GM21723 (cell line): ENCODE data around the gene OR10A6.

Experiments
- ATAC-seq: cut with Tn5 transposase; IDR thresholded peaks from one replicate; pipeline ENCODE4 v1.9.1; 2021; ENCODE audit warnings: mild to moderate bottlenecking, moderate library complexity; ENCODE audit not compliant: unreplicated experiment

Gene OR10A6, protein sequence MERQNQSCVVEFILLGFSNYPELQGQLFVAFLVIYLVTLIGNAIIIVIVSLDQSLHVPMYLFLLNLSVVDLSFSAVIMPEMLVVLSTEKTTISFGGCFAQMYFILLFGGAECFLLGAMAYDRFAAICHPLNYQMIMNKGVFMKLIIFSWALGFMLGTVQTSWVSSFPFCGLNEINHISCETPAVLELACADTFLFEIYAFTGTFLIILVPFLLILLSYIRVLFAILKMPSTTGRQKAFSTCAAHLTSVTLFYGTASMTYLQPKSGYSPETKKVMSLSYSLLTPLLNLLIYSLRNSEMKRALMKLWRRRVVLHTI

DNA sequence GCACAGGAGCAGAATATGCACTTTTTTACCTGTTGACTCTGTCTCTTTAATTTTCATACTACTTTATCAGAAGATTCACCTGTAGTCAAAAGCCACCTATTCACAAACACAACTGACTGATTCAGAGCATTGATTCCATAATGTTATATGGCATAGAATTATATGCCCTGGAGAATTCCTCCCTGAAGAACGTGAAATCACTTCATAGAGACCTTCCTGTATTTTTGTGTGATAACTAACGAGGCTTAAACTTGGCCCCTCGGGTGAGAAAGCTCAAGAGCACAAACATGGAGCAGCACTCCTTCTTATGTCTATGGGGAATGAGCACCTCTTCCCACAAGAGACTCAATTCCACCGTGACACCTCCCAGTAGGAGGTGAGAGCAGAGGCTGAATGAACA is at the start of gene OR10A6:
Gene OR10A6, minus strand, starts transcription at position 101 of the 400 bp plus-strand sequence. CDS start 2,606 bp downstream, outside the sequence.
- no peak for ATAC-seq

DNA sequence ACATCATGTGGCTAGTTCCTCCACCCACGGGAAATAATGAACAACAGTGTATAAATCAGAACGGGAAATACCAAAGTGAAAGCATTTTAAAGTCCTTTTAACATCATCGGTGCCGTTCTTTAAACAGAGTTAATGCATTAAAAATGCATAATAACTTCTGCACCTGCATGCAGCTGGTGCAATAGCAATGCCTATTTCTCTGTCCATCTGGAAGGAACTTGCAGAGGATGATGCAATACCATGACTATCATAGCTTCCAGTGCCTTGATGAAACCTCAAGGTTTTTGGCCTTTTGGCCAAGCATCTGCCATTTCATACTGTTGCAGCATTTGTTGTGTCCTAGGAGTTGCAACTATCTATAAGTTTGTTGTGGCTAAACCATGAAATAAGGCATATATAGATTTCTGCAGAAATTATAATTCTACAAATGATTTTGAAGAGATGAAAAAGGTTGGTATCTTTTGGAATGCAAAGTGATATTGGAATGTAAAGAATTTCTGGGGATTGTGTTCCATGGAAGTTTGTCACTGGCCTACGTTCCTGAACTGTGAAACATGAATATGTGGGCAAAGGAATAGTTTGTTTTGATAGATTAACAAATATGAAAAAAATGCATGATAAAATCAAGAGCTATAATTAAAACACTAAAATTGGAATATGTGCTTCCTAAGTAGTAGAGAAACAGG is 46.3 kb upstream of the OR10A6 start:
- ATAC-seq, result no peak

DNA sequence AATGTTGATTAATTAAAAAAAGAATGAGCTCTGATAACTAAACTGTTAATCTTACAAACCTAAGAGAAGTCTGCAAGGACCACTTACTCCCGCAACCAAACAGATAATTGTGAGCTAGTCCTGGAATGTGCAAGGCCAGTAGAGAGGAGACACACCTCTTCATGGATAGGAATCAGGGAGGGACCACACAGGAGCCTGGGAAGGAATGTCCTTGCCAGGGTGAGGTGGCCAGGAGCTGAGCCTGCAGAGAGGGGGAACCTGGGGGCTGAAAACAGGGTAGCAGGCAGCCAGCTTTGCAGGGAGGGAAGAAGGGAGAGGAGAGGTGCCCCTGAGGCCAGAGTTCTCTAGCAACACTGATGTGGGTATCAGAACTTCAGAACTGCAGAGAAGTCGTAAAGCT is 43.6 kb upstream of the OR10A6 start:
- ATAC-seq, result no peak

DNA sequence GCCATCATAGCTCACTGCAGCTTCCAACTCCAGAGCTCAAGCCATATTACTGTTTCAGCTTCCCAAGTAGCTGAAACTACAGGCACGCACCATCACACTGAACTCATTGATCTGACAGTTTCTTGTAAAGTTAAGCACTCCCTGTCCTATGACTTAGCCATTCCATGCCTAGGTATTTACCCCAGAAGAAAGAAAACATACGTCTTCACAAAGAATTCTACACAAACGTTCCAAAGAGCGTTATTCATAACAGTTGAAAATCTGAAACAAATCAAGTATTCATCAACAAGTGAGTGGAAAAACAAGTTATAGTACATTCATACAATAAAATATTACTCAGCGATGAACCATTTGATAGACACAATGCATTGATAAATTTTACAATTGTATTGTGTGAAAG is 41.9 kb upstream of the OR10A6 start:
- no peak for ATAC-seq

DNA sequence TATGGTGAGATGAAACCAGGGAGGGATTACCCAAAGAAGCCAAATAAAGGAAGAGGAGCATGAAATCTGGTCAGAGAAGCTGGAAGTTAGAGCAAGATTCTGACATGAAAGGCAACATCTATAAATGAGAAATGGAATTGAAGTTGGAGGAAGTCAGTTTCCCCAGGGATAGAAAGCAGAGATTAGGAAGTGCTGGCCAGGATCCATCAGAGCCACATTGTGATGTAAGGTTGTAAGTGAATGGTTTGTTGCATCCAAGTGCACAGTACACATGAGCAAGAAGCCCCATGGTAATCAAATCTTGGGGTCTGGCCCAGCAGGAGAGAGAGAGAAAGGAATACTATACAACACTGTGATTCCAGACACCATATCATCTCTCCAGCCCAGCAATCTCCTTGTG is 40.8 kb upstream of the OR10A6 start:
- ATAC-seq, result no peak

DNA sequence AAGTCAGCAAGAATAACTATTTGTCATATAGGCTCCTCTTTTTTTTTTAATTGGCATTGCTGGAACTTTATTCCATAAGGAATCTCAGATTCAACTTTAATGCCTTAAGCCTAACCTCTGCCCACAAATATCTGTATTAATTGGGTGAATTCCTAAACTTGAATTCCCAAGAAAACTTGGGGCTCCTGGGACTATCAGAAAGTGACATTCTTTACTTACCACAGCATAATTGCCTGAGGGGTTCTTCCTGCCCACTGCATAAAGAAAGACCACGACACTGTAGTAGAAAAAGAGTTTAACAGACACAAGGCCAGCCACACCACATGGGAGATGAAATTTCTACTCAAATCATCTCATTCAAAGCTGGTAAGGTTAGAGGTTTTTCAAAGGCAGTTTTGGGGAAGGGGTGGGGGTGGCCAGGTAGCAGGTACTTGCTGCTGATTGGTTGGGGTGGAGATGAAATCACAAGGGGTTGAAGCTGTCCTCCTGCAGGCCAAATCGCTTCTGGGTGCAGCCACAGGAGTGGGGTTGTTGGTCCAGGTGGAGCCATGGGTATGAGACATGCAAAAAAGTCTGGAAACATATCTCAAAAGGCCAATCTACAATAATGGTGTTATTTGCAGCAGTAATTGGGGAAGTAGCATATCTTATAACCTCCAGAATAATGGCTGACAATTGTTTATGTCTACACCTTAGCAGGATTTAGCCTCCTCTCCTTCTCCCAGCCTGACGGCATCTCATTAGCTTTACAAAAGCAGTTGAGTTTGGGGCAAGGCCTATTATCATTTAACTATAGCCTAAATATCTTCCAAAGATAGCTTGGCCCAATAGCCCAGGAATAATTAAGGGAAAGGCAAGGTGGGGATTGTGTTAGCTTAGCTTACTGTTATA is 38.9 kb upstream of the OR10A6 start:
- ATAC-seq, result no peak

DNA sequence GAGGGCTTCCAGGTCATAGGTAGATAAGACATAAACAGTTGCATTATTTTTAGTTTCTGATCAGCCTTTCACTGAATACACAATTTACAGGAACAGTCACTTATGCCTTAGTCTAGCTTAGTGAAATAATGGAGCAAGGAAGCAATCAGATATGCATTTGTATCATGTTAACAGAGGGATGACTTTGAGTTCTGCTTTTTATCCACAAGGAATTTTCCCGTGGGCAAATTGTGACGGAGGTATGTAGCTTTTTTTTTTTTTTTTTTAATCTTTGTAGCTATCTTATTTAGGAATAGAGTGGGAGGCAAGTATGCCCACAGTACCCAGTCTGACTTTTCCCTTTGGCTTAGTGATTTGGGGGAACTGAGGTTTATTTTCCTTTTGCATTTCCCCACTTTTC is 37.6 kb upstream of the OR10A6 start:
- no peak for ATAC-seq

DNA sequence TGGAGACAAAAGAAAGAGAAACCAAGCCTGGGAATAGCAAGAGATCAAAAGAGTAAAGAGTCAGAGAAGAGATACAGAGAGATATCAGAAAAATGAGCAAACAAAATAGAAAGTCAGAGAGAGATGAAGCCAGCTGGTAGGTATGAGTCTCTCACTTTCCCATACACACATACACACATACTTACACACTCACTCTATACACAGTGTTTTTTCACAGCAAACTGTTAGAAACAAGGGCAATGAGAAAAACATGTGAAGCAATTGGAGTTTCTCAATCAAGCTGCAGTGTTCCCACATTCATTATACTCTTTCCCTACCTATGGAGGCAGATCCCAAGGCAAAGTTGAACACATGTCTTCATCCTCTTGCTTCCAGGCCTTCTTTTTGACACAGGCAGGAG is 36.8 kb upstream of the OR10A6 start:
- no peak for ATAC-seq

DNA sequence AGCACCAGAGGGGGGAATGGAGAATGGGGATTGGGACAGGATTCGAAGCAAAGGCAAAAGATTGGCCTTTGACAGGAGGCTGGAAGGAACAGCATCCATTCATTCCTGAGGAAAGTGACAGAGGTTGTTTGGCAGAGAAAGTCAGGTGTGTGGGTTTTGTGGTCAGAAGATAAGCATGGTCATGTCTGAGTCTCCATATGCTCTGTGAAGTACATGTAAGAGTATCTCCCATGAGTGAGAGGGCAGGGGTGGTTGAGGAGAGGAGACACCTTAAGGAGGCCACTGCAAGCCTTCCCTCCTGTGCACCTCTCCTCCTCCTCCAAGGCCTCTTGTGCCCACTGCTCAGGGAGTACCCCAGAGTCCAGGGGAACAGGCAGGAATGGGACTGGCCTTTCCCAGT is 36.0 kb upstream of the OR10A6 start:
- ATAC-seq, result no peak

DNA sequence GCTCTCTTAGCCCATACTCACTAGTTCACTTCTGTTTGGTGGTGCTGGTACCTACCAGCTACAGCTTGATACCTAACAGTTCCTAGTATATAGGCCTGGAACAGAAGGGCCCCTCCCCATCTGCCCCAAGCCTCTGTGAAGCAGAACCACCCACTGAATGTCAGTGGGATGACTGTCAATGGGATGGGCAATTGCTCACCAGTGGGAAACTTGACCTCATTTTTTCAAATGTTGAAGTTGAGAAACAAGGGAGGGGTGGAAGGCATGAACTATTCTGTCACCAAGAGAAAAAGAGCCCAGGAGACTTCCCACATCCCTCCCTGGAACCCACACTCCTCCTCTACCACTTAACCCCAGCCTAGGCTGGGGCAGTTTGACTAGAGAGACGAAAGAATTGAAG is 34.3 kb upstream of the OR10A6 start, which contains the start of gene NLRP10:
Gene NLRP10, minus strand, starts transcription at position 62 of the 400 bp plus-strand sequence. CDS start 1,952 bp downstream, outside the sequence.
- no peak for ATAC-seq

DNA sequence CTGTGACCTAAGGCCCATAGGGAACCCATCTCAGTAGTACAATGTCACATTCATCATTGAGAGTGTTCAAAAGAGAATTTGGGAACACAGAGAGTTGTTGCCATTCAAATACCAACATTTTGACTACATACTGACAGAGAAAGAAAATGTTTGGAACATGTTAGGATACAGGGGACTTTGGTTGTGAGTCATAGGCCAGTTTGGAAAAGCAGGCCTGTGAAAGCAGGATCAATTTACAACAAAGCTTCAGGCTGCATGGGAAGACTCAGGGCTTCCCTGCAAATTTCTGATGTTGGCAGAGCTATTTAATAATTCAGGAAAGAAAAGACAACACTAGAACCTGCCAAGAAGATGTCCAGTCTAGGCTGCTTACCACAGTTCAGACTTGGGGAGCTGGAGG is 33.8 kb upstream of the OR10A6 start:
- ATAC-seq, result no peak

DNA sequence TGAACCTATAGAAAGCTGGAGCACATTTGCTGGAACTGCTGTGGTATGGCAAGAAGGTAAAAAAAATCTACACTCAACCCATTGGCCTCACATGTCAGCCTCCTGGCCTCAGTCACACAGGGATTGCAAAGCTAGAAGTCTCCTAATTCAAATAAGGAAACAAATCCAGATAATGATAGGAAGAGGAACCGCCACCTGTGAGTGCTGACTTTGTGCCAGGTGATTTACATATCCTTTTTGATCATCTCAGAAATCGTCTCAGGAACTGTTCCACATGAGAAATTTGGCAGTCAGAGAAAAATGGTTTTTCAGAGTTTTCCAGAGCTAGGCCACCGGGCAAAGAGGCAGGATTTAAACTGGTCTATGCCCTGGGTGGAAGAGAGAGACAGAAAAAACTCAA is 33.2 kb upstream of the OR10A6 start:
- no peak for ATAC-seq

DNA sequence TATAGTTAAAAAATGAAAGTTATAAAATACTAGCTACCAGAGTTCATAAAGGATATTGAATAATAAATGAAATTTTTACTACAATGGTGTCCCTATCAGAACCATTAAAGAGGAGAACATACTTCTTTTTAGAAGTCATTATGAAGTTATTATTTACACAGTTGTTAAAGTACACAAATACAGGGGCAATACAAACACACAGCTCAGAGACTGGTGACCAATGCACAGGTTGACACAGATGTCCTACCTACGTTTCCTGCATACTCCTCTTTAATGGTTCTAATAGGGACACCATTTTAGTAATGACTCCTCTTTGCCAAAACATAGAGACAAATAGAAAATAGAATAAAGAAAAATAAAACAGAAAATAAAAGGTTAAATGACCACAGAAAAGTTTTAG is 24.1 kb upstream of the OR10A6 start:
- no peak for ATAC-seq

DNA sequence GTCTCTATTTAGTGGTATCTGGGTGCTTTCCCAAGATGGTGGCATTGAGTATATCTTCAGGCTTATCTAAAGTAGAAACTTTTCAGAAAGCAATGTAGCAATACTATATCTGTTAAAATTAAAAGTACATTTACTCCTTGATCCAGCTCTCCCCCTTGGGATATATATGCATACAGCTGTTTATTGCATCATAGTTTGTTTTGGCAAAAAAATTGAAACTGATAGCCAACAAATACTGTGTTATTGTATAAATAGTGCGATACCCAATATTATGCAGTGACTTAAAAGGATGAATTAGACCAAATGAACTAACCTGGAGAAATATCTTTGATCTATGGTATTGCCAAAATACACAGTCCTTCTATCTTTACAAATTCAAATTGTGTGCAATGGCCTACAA is 18.9 kb upstream of the OR10A6 start:
- no peak for ATAC-seq

DNA sequence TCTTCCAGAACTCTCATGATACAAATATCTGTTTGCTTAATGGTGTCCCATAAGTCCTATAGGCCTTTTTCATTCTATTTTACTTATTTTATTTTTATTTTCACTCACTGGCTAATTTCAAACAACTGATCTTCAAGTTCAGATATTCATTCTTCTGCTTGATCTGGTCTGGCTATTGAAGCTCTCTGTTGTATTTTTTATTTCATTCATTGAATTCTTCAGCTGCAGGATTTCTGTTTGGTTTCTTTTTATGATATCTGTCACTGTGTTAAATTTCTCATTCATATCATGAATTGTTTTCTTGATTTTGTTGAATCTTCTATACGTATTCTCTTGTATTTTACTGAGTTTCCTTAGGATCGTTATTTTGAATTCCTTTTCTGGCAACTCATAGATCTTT is 13.1 kb upstream of the OR10A6 start:
- no peak for ATAC-seq

DNA sequence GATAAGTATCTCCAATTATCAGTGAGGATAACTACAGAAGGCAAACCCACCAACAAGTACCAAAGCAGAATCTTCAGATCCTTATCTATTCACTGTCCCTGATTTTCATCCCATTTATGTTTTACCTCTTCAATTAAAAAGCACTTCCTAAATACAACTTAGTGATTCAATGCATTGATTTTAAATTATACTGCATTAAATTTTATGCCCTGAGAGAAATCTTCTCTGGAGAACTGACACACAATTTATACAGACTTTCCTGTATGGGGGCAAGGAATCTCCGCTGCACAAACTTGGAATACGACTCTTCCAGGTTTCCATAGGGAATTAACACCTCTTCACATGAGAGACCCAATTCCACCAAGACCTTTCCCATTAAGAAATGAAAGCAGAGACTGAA is 10.5 kb upstream of the OR10A6 start, which contains the start of gene OR10A3:
Gene OR10A3, minus strand, starts transcription at position 101 of the 400 bp plus-strand sequence. CDS start 2,188 bp downstream, outside the sequence.
- no peak for ATAC-seq

DNA sequence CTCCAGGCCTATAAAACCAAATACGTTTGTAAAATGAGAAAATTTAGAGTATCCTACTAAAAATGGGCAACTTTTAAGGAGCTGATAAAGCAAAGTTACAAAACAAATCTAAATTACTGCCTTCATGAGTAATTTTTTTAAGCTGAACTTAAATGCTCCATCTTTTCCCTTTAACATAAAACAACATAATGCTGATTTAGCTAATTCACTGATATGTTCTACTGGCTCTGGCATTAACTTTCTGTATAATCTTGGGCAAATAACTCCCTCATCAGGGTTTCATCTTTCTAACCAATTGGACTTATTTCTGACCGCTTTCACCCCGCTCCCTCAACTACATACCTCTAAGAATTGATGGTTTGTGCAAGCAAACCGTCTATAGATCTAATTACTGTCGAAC is 10.1 kb upstream of the OR10A6 start:
- no peak for ATAC-seq

DNA sequence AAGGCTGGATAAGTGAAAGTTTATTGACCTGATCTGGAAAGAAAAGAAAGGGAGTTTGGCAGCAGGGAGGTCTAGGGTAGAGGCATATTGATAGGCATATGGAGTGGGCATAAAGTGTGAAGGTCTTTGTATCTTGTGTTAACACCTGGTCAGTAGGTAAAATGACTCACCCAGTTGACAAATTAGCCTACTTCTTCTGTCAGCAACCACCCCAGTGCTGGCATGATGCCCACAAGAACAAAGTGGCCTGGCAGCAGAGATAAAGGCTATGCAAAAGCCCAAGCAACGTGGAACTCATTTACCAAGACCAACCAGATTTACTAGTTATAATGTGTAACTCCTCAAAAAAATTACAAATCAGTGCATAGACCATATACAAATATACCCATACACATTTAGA is 5.5 kb upstream of the OR10A6 start:
- no peak for ATAC-seq

DNA sequence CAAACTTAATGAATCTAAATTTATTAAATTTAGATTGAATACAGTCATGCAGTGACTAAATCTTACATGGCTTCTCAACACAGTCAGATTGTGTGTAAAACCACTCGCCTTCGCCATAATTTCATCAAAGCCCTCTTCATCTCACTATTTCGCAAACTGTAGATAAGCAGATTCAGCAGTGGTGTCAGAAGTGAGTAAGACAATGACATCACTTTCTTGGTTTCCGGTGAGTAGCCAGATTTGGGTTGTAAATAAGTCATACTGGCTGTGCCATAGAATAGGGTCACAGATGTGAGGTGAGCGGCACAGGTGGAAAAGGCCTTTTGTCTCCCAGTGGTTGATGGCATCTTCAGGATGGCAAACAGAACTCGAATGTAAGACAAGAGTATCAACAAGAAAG is 3.4 kb downstream of the OR10A6 start:
- no peak for ATAC-seq

DNA sequence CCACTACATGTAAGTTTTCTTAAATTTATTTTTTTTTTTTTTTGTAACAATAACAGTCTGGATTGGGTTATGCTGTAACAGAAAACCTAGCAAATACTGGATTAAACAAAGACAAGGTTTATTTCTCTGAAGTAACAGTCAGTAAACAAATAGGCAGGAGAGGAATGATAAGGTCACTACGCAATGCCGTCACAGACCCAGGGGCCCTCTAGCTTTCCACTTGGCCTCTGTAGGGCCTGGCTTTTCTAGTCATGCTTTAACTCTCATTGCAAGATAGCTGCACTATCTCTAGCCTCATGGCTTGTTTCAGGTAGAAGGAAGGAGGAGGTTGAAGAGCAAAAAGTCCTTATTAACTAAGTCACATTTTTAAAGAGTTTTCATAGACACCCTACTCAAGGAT is 6.5 kb downstream of the OR10A6 start:
- no peak for ATAC-seq

DNA sequence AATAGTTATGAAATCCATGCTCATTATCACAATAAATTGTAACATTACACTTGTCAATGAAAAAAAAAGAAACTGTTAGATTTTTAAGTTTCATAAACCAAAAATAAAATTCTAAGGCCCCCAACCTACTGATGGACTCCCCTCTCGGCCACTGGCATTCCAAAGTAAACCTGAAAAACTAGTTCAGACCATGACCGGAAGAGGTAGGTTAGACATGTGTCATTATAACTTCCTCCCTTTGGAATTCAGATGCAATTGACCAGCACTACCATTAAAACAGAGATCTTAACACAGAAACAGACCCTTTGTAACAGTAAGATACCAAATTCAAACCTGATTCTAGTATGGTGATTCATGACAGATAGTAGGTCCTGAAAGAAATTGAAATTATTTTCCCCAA is 12.9 kb downstream of the OR10A6 start:
- no peak for ATAC-seq
